H9 (cell line): ENCODE measurements around the gene SLCO2A1. TPM values are rescaled to one million over a fixed set of nuclear protein-coding genes. Genes with fewer than 3 reads are reported as not detected.

Experiments
- DNase-seq: peaks from one replicate; pipeline ENCODE4 v3.0.0-alpha.2; 2017
- H2AFZ ChIP-seq: one replicate; pipeline ENCODE4 v1.6.1; 2013; ENCODE audit warnings: mild to moderate bottlenecking, low read length, control low read depth, moderate library complexity
- H2AK5ac ChIP-seq: 2 replicates; pipeline ENCODE4 v1.6.1; 2013; ENCODE audit warnings: low read length, control low read depth, mixed read lengths; ENCODE audit not compliant: insufficient read length
- H2BK120ac ChIP-seq: one replicate; pipeline ENCODE4 v1.6.1; 2013; ENCODE audit warnings: low read depth, mild to moderate bottlenecking, low read length, control low read depth, inconsistent platforms; ENCODE audit not compliant: poor library complexity, severe bottlenecking
- H2BK12ac ChIP-seq: 2 replicates; pipeline ENCODE4 v1.6.1; 2013; ENCODE audit warnings: low read length, control low read depth, mixed read lengths, low read depth; ENCODE audit not compliant: insufficient read length
- H2BK15ac ChIP-seq: 2 replicates; pipeline ENCODE4 v1.6.1; 2013; ENCODE audit warnings: low read depth, low read length, control low read depth
- H2BK20ac ChIP-seq: one replicate; pipeline ENCODE4 v1.6.1; 2013; ENCODE audit warnings: low read depth, mild to moderate bottlenecking, low read length, control low read depth, inconsistent platforms; ENCODE audit not compliant: poor library complexity, severe bottlenecking
- H2BK5ac ChIP-seq: 2 replicates; pipeline ENCODE4 v1.6.1; 2013; ENCODE audit warnings: low read length, control low read depth, mixed read lengths; ENCODE audit not compliant: insufficient read length
- H3K14ac ChIP-seq: 2 replicates; pipeline ENCODE4 v1.6.1; 2013; ENCODE audit warnings: low read length, control low read depth; ENCODE audit not compliant: insufficient read depth
- H3K18ac ChIP-seq: 2 replicates; pipeline ENCODE4 v1.6.1; 2013; ENCODE audit warnings: low read depth, mild to moderate bottlenecking, mixed read lengths, low read length, control low read depth; ENCODE audit not compliant: insufficient read length
- H3K23ac ChIP-seq: 2 replicates; pipeline ENCODE4 v1.6.1; 2013; ENCODE audit warnings: low read length, control low read depth, mixed read lengths, low read depth; ENCODE audit not compliant: insufficient read length
- H3K23me2 ChIP-seq: 2 replicates; pipeline ENCODE4 v1.6.1; 2013; ENCODE audit warnings: low read depth, mild to moderate bottlenecking, mixed read lengths, low read length, control low read depth; ENCODE audit not compliant: insufficient read length, poor library complexity, severe bottlenecking
- H3K27ac ChIP-seq: 2 replicates; pipeline ENCODE4 v1.5.1; 2013; ENCODE audit warnings: low read length, control low read depth, mixed read lengths, low read depth; ENCODE audit not compliant: insufficient read length
- H3K27me3 ChIP-seq: 2 replicates; pipeline ENCODE4 v1.6.1; 2013; ENCODE audit warnings: low read length, control low read depth, inconsistent platforms; ENCODE audit not compliant: insufficient read depth
- H3K4ac ChIP-seq: 2 replicates; pipeline ENCODE4 v1.6.1; 2013; ENCODE audit warnings: low read depth, mild to moderate bottlenecking, control low read depth, inconsistent platforms, low read length, moderate library complexity
- H3K4me1 ChIP-seq: 2 replicates; pipeline ENCODE4 v1.6.1; 2013; ENCODE audit warnings: low read length, control low read depth, inconsistent platforms; ENCODE audit not compliant: insufficient read depth
- H3K4me2 ChIP-seq: 2 replicates; pipeline ENCODE4 v1.6.1; 2013; ENCODE audit warnings: low read length, control low read depth, mixed read lengths; ENCODE audit not compliant: insufficient read length, insufficient read depth
- H3K56ac ChIP-seq: 2 replicates; pipeline ENCODE4 v1.6.1; 2013; ENCODE audit warnings: low read depth, mild to moderate bottlenecking, mixed read lengths, low read length, control low read depth; ENCODE audit not compliant: insufficient read length
- H3K79me1 ChIP-seq: 2 replicates; pipeline ENCODE4 v1.6.1; 2013; ENCODE audit warnings: low read depth, mild to moderate bottlenecking, moderate library complexity, low read length, control low read depth, inconsistent platforms; ENCODE audit not compliant: insufficient read depth, poor library complexity, severe bottlenecking
- H3K79me2 ChIP-seq: 2 replicates; pipeline ENCODE4 v1.6.1; 2013; ENCODE audit warnings: low read length, control low read depth, inconsistent platforms; ENCODE audit not compliant: insufficient read depth
- H3K9ac ChIP-seq: 2 replicates; pipeline ENCODE4 v1.6.1; 2013; ENCODE audit warnings: low read length, control low read depth, mixed read lengths; ENCODE audit not compliant: insufficient read length; ENCODE audit errors: extremely low read depth
- H3K9me3 ChIP-seq: one replicate; pipeline ENCODE4 v1.6.1; 2013; ENCODE audit warnings: low read depth, low read length, inconsistent platforms; ENCODE audit not compliant: control insufficient read depth
- H3T11ph ChIP-seq: one replicate; pipeline ENCODE4 v1.6.1; 2013; ENCODE audit warnings: mild to moderate bottlenecking, low read length, control low read depth, inconsistent platforms
- H4K20me1 ChIP-seq: one replicate; pipeline ENCODE4 v1.6.1; 2013; ENCODE audit not compliant: control insufficient read depth, insufficient read length, insufficient read depth
- H4K5ac ChIP-seq: 2 replicates; pipeline ENCODE4 v1.6.1; 2013; ENCODE audit warnings: low read depth, mild to moderate bottlenecking, mixed read lengths, low read length, control low read depth; ENCODE audit not compliant: insufficient read length
- H4K8ac ChIP-seq: replicated peaks from 2 replicates; pipeline ENCODE4 v1.6.1; 2013; ENCODE audit warnings: low read length, control low read depth, mixed read lengths, low read depth; ENCODE audit not compliant: insufficient read length
- H4K91ac ChIP-seq: 2 replicates; pipeline ENCODE4 v1.6.1; 2013; ENCODE audit warnings: low read depth, mild to moderate bottlenecking, moderate library complexity, mixed read lengths, low read length, control low read depth; ENCODE audit not compliant: insufficient read length
- H3K27ac Mint-ChIP-seq, 3 experiments: 2 replicates in 2 of 3; 3 replicates in 1 of 3; pipeline ENCODE4 v1.8.0; 2020 to 2021; ENCODE audit warnings: mixed read lengths in 3 of 3, mild to moderate bottlenecking in 1 of 3, moderate library complexity in 1 of 3
- H3K27me3 Mint-ChIP-seq: 2 replicates; pipeline ENCODE4 v1.8.0; 2021; ENCODE audit warnings: low read depth, mild to moderate bottlenecking, moderate library complexity, mixed read lengths
- H3K36me3 Mint-ChIP-seq, 3 experiments: 2 replicates in 2 of 3; 3 replicates in 1 of 3; pipeline ENCODE4 v1.8.0; 2020 to 2021; ENCODE audit warnings: low read depth in 3 of 3, mixed read lengths in 3 of 3; ENCODE audit not compliant: insufficient read depth in 1 of 3
- H3K4me1 Mint-ChIP-seq, 2 experiments: 2 replicates each; pipeline ENCODE4 v1.8.0; 2020; ENCODE audit warnings: mixed read lengths in 2 of 2
- H3K4me3 Mint-ChIP-seq, 2 experiments: 2 replicates in 1 of 2; 3 replicates in 1 of 2; pipeline ENCODE4 v1.8.0; 2020 to 2021; ENCODE audit warnings: mild to moderate bottlenecking in 2 of 2, mixed read lengths in 2 of 2, moderate library complexity in 1 of 2
- H3K9me3 Mint-ChIP-seq, 2 experiments: 2 replicates in 1 of 2; 3 replicates in 1 of 2; pipeline ENCODE4 v1.8.0; 2020; ENCODE audit warnings: mild to moderate bottlenecking in 2 of 2, mixed read lengths in 2 of 2, moderate library complexity in 1 of 2
- CTCF ChIP-seq: fragments of 200-600 bp; sonication (generic); conservative IDR thresholded peaks from 3 replicates; pipeline ENCODE4 v1.8.0; 2021; ENCODE audit warnings: antibody characterized with exemption, mild to moderate bottlenecking
- WGBS: extraction: QIAGEN DNeasy Blood & Tissue Kit; methylation state at CpG from one replicate; pipeline ENCODE4 v1.1.7; 2013; ENCODE audit warnings: missing lambda C conversion rate, low lambda C conversion rate, mixed read lengths; ENCODE audit not compliant: insufficient read length; ENCODE audit errors: extremely low coverage; 5-methylcytosine and 5-hydroxymethylcytosine counted together
- total RNA-seq: library from RNA; stranded (reverse); gene quantifications from 2 replicates; pipeline ENCODE4 v1.2.1, GENCODE V29; 2021

The SLCO2A1 gene
- total RNA-seq, 1 experiment from 2014 or later: 0.98 TPM

DNA sequence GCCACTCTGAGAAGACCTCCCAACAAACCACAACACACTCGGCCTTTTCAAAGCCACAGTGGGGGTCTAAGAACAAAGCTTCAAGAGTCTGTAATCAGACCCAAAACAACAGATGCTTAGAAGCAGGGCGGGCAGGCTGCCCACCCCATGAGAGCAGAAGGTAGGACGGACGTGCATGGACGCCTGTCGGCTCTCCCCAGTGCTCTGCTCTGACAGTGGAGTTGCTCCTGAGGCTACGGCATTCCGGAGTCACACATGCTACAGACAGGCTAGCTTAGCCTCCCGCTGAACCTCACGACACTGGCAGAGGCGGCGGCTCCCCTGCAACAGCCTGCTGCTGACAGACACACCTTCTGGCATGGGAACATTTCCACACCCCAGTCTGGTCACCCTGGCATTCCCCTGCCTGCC lies 33.5 kb downstream of the SLCO2A1 start:
- no peak overlapping the region for H3K23ac ChIP-seq
- H2BK120ac ChIP-seq: no peak overlapping the region
- no peaks in the 10 kb centered on the region for H3K9me3 ChIP-seq
- no CpG with 5 or more reads among the region's 12 CpGs for WGBS
- H2BK15ac ChIP-seq: no peak overlapping the region
- no peak overlapping the region for H3K14ac ChIP-seq
- H2BK20ac ChIP-seq: no peak overlapping the region
- no peak overlapping the region for H4K91ac ChIP-seq
- H3T11ph ChIP-seq: no peak overlapping the region
- H3K27me3 ChIP-seq: no peaks in the 10 kb centered on the region; the same call in 1 of the 2 replicates
- peaks cover 3% of the 10 kb centered on the region for H3K23me2 ChIP-seq
- no peaks in the 10 kb centered on the region for H3K79me2 ChIP-seq
- H3K4me3 Mint-ChIP-seq: no peak overlapping the region
- no peak overlapping the region for H3K4me2 ChIP-seq
- no peak overlapping the region for H2AK5ac ChIP-seq
- H3K56ac ChIP-seq: no peak overlapping the region
- H4K20me1 ChIP-seq: no peaks in the 10 kb centered on the region
- H2BK5ac ChIP-seq: no peak overlapping the region
- H2BK12ac ChIP-seq: no peak overlapping the region
- peak; percentile 41 for DNase-seq
- H3K27me3 Mint-ChIP-seq: peaks cover 26% of the 10 kb centered on the region
- H3K4ac ChIP-seq: no peak overlapping the region
- H3K79me1 ChIP-seq: no peaks in the 10 kb centered on the region
- no peak overlapping the region for H3K18ac ChIP-seq
- no peak overlapping the region for H2AFZ ChIP-seq
- peaks cover 2% of the 10 kb centered on the region; the same call in 1 of the 2 replicates for H3K4me1 ChIP-seq
- no peak overlapping the region for H4K5ac ChIP-seq
- no peak overlapping the region for H3K27ac ChIP-seq
- no peak overlapping the region for H4K8ac ChIP-seq
- no peaks in the 10 kb centered on the region for H3K9me3 Mint-ChIP-seq
- peaks cover 10 to 24% of the 10 kb centered on the region in 2 experiments for H3K4me1 Mint-ChIP-seq
- TF ChIP-seq CTCF: no peak
- H3K36me3 Mint-ChIP-seq: no peaks in the 10 kb centered on the region
- H3K9ac ChIP-seq: no peak overlapping the region
- H3K27ac Mint-ChIP-seq: no peak overlapping the region
